CD4-positive, alpha-beta T cell treated with Interferon alpha-2 for 1 hour (primary cell): ENCODE data around the gene ASPSCR1.

Experiments used
- DNase-seq, 2 donors: peaks; one replicate each; pipeline ENCODE4 v3.0.0-alpha.2; 2020 to 2022

Gene ASPSCR1

GRCh38 chr17:82015311-82015971 is 38.0 kb downstream of the ASPSCR1 start:
- DNase-seq = no peak

- DNase-seq = no peak
These were observed 38.8 kb downstream of the ASPSCR1 start for GRCh38 chr17:82016061-82016874.

- no peak for DNase-seq
These were observed 39.5 kb downstream of the ASPSCR1 start for GRCh38 chr17:82016875-82017459.

- DNase-seq = no peak
These were observed 40.3 kb downstream of the ASPSCR1 start for GRCh38 chr17:82017612-82018151.

GRCh38 chr17:82018152-82018988 is 40.9 kb downstream of the ASPSCR1 start:
- DNase-seq = no peak

GRCh38 chr17:82018989-82019689 is 41.7 kb downstream of the ASPSCR1 start:
- no peak for DNase-seq

- peak; percentile 53 to 65 for DNase-seq
These were observed 42.5 kb downstream of the ASPSCR1 start for GRCh38 chr17:82019690-82020571.

GRCh38 chr17:82020572-82021106 is 43.2 kb downstream of the ASPSCR1 start:
- DNase-seq = no peak

GRCh38 chr17:82021107-82021899 is 43.9 kb downstream of the ASPSCR1 start:
- peak; percentile 58 to 68 for DNase-seq

GRCh38 chr17:82021900-82022309 is 44.5 kb downstream of the ASPSCR1 start:
- no peak for DNase-seq

GRCh38 chr17:82022310-82022980 is 45.0 kb downstream of the ASPSCR1 start, which contains the start of gene CENPX:
CENPX (minus strand) TSS chr17:82022878; CDS start chr17:82022861, 17 bp downstream.
- DNase-seq = no peak

- DNase-seq = peak; percentile 100
These were observed 45.6 kb downstream of the ASPSCR1 start, which contains the start of gene LRRC45 for GRCh38 chr17:82022981-82023446. LRRC45 (plus strand) TSS chr17:82023305; CDS start chr17:82023644, 339 bp downstream.

- no peak for DNase-seq
These were observed 46.2 kb downstream of the ASPSCR1 start for GRCh38 chr17:82023447-82024241.

GRCh38 chr17:82024859-82025258 is 47.4 kb downstream of the ASPSCR1 start:
- no peak for DNase-seq

GRCh38 chr17:82025401-82026107 is 48.1 kb downstream of the ASPSCR1 start:
- DNase-seq = no peak

- DNase-seq = no peak
These were observed 50.8 kb downstream of the ASPSCR1 start for GRCh38 chr17:82028246-82028645.

GRCh38 chr17:82028966-82029365 is 51.5 kb downstream of the ASPSCR1 start:
- DNase-seq = no peak
